Measurements from ENCODE around the gene ZNF891.
A peak's percentile ranks its signal among the peaks of the same experiment; 100 is the strongest.

The ZNF891 gene

DNA sequence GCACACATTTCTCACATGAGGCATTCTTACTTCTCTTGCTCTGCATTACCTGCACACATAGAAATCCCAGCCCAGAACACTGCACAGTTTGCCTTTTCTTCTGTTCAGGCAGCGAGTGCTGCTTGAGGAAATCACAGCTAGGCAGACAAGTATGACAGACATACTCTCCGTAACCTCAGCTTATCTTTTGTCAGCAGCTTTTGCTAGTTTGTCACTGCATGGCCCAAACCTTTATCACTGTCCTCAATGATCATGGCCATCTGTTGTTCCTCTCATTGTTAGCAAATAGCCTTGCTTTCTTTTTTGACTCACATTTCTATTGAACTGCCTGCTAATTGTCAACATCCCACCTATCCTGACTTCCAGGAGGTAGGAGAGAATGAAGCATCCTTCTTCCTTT lies 5.7 kb upstream of the ZNF891 start:
- H3K4me3 ChIP-seq (ENCODE audit: low read depth, low read length): no peak overlapping the region
- TF ChIP-seq, protein P1, sequence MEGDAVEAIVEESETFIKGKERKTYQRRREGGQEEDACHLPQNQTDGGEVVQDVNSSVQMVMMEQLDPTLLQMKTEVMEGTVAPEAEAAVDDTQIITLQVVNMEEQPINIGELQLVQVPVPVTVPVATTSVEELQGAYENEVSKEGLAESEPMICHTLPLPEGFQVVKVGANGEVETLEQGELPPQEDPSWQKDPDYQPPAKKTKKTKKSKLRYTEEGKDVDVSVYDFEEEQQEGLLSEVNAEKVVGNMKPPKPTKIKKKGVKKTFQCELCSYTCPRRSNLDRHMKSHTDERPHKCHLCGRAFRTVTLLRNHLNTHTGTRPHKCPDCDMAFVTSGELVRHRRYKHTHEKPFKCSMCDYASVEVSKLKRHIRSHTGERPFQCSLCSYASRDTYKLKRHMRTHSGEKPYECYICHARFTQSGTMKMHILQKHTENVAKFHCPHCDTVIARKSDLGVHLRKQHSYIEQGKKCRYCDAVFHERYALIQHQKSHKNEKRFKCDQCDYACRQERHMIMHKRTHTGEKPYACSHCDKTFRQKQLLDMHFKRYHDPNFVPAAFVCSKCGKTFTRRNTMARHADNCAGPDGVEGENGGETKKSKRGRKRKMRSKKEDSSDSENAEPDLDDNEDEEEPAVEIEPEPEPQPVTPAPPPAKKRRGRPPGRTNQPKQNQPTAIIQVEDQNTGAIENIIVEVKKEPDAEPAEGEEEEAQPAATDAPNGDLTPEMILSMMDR (conservative IDR thresholded peaks at IDR 0.05; ENCODE audit: low read depth, low read length): no peak
- DNase-seq (ENCODE audit: low read depth): no peak

DNA sequence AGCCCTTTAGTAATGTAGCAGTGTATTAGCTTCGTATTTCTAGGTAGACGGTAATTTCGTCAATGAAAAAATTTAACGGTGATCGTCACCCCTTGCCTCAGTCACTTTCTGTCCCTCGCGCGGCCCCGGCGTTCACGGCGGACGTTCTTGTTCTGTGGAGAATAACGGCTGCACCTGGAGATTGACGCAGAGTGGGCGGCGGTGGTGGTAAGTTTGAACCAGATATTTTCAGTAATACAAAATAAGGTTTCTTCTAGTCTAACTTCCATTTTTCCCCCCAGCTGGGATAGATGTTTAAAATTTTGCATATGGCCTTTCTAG lies 694 bp upstream of the ZNF891 start:
- DNase-seq (ENCODE audit: low read depth): peak; percentile 30
- H3K4me3 ChIP-seq (ENCODE audit: low read depth, low read length): peak overlapping the region; percentile 86
- TF ChIP-seq, protein P1 (conservative IDR thresholded peaks at IDR 0.05; ENCODE audit: low read depth, low read length): no peak

DNA sequence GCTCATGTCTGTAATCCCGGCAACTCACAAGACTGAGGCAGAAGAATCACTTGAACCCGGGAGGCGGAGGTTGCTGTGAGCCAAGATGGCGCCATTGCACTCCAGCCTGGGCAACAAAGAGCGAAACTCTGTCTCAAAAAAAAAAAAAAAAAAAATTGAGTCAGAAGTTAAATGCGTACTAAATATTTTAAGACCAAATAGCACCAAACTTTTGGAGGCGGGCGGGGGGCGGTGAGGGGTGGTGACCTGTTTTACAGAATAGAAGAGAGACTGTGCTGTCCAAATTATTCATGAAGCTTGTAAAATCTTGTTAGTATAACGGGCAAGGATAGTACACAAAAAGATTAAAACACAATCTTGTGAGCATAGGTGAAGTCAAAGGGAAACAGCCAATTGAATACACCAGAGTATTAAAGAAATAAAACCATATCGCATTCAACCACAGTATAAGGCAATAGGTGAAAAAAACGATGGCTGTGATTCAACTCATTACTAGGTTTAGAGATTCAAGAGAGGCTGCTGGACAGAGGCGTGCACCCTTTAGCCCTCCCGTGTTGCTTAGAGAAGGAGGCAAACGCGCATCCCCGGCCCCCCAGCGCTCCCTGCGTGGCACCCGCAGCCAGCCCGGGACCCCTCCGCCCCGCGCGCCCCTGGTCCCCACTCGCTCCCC lies 571 bp downstream of the ZNF891 start:
- TF ChIP-seq, protein P1 (conservative IDR thresholded peaks at IDR 0.05; ENCODE audit: low read depth, low read length): no peak
- peak overlapping the region; percentile 86 for H3K4me3 ChIP-seq (ENCODE audit: low read depth, low read length)
- peak; percentile 56 for DNase-seq (ENCODE audit: low read depth)

DNA sequence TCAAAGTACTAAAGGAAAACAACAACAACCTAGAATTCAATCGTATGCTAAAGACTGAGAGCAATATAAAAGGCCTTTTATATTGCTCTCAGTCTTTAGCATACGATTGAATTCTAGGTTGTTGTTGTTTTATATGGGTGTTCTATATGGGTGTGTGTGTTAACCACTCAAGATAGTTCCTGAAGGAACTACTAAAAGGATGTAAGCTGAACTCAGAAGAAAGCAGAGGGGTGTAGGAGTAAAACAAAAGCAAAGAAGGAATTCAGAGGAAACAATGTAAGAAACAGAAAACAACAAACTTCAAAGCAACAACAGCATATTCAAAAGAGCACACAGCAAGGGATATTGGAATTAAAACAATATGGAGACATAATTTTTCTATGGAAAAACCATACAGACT lies 5.4 kb downstream of the ZNF891 start:
- TF ChIP-seq, protein P1 (conservative IDR thresholded peaks at IDR 0.05; ENCODE audit: low read depth, low read length): no peak
- no peak overlapping the region for H3K4me3 ChIP-seq (ENCODE audit: low read depth, low read length)
- DNase-seq (ENCODE audit: low read depth): no peak

DNA sequence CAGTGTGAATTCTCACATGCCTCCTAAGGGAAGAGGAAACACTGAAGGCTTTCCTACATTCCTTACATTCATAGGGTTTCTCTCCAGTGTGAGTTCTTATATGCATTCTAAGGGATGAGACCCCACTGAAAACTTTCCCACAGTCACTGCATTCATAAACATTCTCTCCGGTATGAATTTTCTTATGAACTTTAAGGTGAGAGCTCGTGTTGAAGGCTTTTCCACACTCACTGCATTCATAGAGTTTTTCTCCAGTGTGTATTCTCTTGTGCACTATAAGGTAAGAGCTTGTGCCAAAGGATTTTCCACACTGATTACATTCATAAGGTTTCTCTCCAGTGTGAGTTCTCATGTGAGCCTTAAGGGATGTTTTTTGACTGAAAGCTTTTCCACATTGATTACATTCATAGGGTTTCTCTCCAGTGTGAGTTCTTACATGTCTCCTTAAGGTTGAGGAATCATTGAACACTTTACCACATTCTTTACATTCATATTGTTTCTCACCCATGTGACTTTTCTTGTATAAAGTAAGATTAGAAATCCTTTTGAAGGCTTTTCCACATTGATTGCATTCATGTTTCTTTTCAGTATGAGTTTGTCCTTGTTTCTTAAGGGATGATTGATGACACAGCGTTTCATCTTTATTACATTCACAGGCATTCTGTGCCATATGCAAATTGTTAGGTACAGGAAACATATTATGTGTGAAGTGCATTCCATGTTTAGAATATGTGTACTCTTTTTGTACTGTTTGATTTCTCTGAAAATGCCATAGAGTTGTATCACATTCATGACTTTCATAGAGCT lies 9.5 kb downstream of the ZNF891 start:
- H3K4me3 ChIP-seq (ENCODE audit: low read depth, low read length): no peak overlapping the region
- DNase-seq (ENCODE audit: low read depth): peak; percentile 2
- TF ChIP-seq, protein P1 (conservative IDR thresholded peaks at IDR 0.05; ENCODE audit: low read depth, low read length): no peak

DNA sequence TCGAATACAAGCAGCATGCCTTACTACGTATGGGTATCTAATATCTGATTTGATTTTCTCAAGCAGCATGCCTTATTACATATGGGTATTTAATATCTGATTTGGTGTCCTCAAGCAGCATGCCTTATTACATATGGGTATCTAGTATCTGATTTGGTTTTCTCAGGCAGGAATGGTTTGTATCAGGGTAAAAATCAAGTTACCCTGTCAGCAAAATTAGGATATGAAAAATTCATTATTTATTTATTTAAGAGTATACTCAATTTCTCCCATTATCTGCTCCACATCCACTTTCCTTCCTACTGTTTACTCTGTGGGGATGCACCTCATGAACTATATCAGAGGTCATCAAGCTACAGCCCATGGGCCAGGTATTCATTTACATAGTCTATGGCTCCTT lies 21.9 kb downstream of the ZNF891 start:
- TF ChIP-seq, protein P1 (conservative IDR thresholded peaks at IDR 0.05; ENCODE audit: low read depth, low read length): no peak
- no peak for DNase-seq (ENCODE audit: low read depth)
- no peak overlapping the region for H3K4me3 ChIP-seq (ENCODE audit: low read depth, low read length)

DNA sequence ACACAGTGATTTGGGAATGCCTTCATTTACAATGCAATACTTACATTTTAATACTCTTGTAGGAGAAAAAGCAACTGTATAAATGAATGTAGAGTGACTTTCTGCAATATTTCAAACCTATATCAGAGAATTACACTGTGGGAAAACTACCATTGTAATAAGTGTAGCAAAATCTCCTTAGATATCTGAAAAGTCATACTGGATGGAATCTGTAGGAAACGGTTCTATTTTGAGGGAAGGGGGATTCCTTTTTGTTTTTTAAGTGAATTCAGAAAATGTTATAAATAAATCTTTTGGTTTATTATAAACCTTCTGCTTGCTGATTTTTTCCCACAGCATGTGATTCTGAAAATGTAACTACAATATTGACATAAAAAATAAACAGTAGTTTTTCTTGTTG lies 23.0 kb downstream of the ZNF891 start:
- no peak for DNase-seq (ENCODE audit: low read depth)
- no peak overlapping the region for H3K4me3 ChIP-seq (ENCODE audit: low read depth, low read length)
- TF ChIP-seq, protein P1 (conservative IDR thresholded peaks at IDR 0.05; ENCODE audit: low read depth, low read length): no peak

Data from choroid plexus epithelial cell (primary cell).